HepG2 (cell line): Measurements from ENCODE around the gene TSPAN17. TPM values are rescaled to one million over a fixed set of nuclear protein-coding genes. Genes with fewer than 3 reads are reported as not detected.

Source experiments
- ATAC-seq: fragments of 200-7000 bp; cut with Tn5 transposase; 3 replicates; pipeline ENCODE4 v1.9.1; 2020; ENCODE audit warnings: mild to moderate bottlenecking, moderate library complexity
- BruUV-seq: library from RNA; stranded (reverse); fragments of 400-500 nt; replicated peaks from 2 replicates; lab custom pipeline; 2021; lab: Mats Ljungman, UMichigan
- CTCF ChIA-PET: fragments of 300-600 bp; formaldehyde crosslinking; extraction: SDS; loops from one replicate; lab custom pipeline; 2021; ENCODE audit warnings: low total read pairs, inconsistent platforms, low intra/inter-chr PET ratio; lab: Yijun Ruan, JAX
- POLR2A ChIA-PET: fragments of 350-600 bp; sonication (Branson Sonifier 250); formaldehyde crosslinking; loops from one replicate; lab custom pipeline; 2020; ENCODE audit warnings: antibody characterized with exemption, inconsistent platforms; lab: Yijun Ruan, JAX
- DNase-seq: peaks from one replicate; pipeline ENCODE4 v3.0.0-alpha.2; 2015; ENCODE audit warnings: low spot score
- FAIRE-seq: peaks from 3 replicates; lab custom pipeline; 2011; peaks lifted over from hg19 to GRCh38; lab: Jason Lieb, UNC
- H2AFZ ChIP-seq: one replicate; pipeline ENCODE4 v1.6.1; 2011; ENCODE audit warnings: low read length, inconsistent platforms
- H3K27ac ChIP-seq: fragments of 300-600 bp; 3 replicates; pipeline ENCODE4 v1.8.0; 2011; ENCODE audit warnings: mixed run types, mild to moderate bottlenecking, mixed read lengths, low read length, inconsistent platforms; ENCODE audit not compliant: insufficient read depth; ENCODE audit errors: extremely low read length
- H3K27me3 ChIP-seq, 2 experiments: fragments of 200-600 bp in 1 of 2; 2 replicates in 1 of 2; 3 replicates in 1 of 2; pipeline versions ENCODE4 v1.6.0 to v1.8.0; 2011; ENCODE audit warnings: low read length in 2 of 2, mild to moderate bottlenecking in 2 of 2, moderate library complexity in 2 of 2, inconsistent platforms in 1 of 2; ENCODE audit not compliant: insufficient read depth in 2 of 2, control insufficient read depth in 1 of 2
- H3K36me3 ChIP-seq, 2 experiments: fragments of 200-600 bp in 1 of 2; replicated peaks in 1 of 2; 2 replicates in 1 of 2; 3 replicates in 1 of 2; pipeline versions ENCODE4 v1.5.1 to v1.8.0; 2011; ENCODE audit warnings: low read length in 2 of 2, inconsistent platforms in 1 of 2; ENCODE audit not compliant: insufficient read depth in 2 of 2, control insufficient read depth in 1 of 2
- H3K4me1 ChIP-seq: 2 replicates; pipeline ENCODE4 v1.5.1; 2012; ENCODE audit warnings: low read length, inconsistent platforms; ENCODE audit not compliant: insufficient read depth
- H3K4me2 ChIP-seq: 2 replicates; pipeline ENCODE4 v1.6.0; 2011; ENCODE audit warnings: low read depth, low read length, inconsistent platforms
- H3K4me3 ChIP-seq, 3 experiments: fragments of 200-600 bp in 1 of 3; sonication (generic), shearing (Covaris generic) in 1 of 3; replicated peaks in 1 of 3; 2 replicates each; pipeline ENCODE4 v1.5.1; 2011 to 2016; ENCODE audit warnings: low read length in 3 of 3, inconsistent platforms in 2 of 3, low read depth in 2 of 3, mild to moderate bottlenecking in 2 of 3, control low read depth in 1 of 3, mixed read lengths in 1 of 3; ENCODE audit not compliant: insufficient read depth in 1 of 3
- H3K79me2 ChIP-seq: one replicate; pipeline ENCODE4 v1.6.1; 2011; ENCODE audit warnings: low read length, inconsistent platforms; ENCODE audit not compliant: insufficient read depth
- H3K9ac ChIP-seq: 2 replicates; pipeline ENCODE4 v1.6.0; 2011; ENCODE audit warnings: mild to moderate bottlenecking, low read depth, low read length, inconsistent platforms; ENCODE audit not compliant: insufficient read depth
- H3K9me3 ChIP-seq: 2 replicates; pipeline ENCODE4 v1.5.1; 2012; ENCODE audit warnings: mild to moderate bottlenecking, low read length
- H4K20me1 ChIP-seq: 2 replicates; pipeline ENCODE4 v1.6.0; 2011; ENCODE audit warnings: inconsistent platforms, mild to moderate bottlenecking, low read length, moderate library complexity; ENCODE audit not compliant: insufficient read depth
- ARNTL ChIP-seq: sonication (generic); formaldehyde crosslinking; IDR thresholded peaks from 2 replicates; pipeline ENCODE4 v1.4.0; 2020; ENCODE audit warnings: mild to moderate bottlenecking, missing genetic modification reagents
- ASH2L ChIP-seq: fragments of 300-600, 200-600 bp; sonication (generic); IDR thresholded peaks from 2 replicates; pipeline ENCODE4 v1.7.0; 2017; ENCODE audit warnings: low read depth, mild to moderate bottlenecking, moderate library complexity, mixed read lengths, low read length; ENCODE audit not compliant: insufficient read length
- FOXP1 ChIP-seq, 2 experiments: fragments of 450-650 bp in 1 of 2; IDR thresholded peaks; 2 replicates each; pipeline ENCODE4 v1.6.1; 2017 to 2018; ENCODE audit warnings: antibody characterized with exemption in 1 of 2
- HES4 ChIP-seq: sonication (generic); formaldehyde crosslinking; IDR thresholded peaks from 2 replicates; pipeline ENCODE4 v1.9.0; 2021; ENCODE audit warnings: mild to moderate bottlenecking, missing genetic modification reagents, borderline replicate concordance
- NFIB ChIP-seq: sonication (generic); formaldehyde crosslinking; IDR thresholded peaks from 2 replicates; pipeline ENCODE4 v1.9.0; 2021; ENCODE audit warnings: missing genetic modification reagents, mild to moderate bottlenecking, borderline replicate concordance
- NONO ChIP-seq, 2 experiments: fragments of 450-650 bp in 1 of 2; sonication (generic) in 1 of 2; formaldehyde crosslinking in 1 of 2; IDR thresholded peaks in 1 of 2; conservative IDR thresholded peaks in 1 of 2; 2 replicates each; pipeline versions ENCODE4 v1.6.1 to v1.8.0; 2017 to 2022; ENCODE audit warnings: mild to moderate bottlenecking in 1 of 2, missing genetic modification reagents in 1 of 2, moderate library complexity in 1 of 2
- RNF2 ChIP-seq: fragments of 450-650 bp; conservative IDR thresholded peaks from 2 replicates; pipeline ENCODE4 v1.6.1; 2016; ENCODE audit warnings: low read depth
- ZBTB1 ChIP-seq: sonication (generic); formaldehyde crosslinking; IDR thresholded peaks from 2 replicates; pipeline ENCODE4 v1.4.0; 2020; ENCODE audit warnings: missing genetic modification reagents, borderline replicate concordance
- ZNF781 ChIP-seq: sonication (generic); formaldehyde crosslinking; IDR thresholded peaks from 2 replicates; pipeline ENCODE4 v1.5.1; 2020; ENCODE audit warnings: borderline replicate concordance, mild to moderate bottlenecking, missing genetic modification reagents; ENCODE audit errors: not compliant biosample characterization
- ZSCAN31 ChIP-seq: sonication (generic); formaldehyde crosslinking; IDR thresholded peaks from 2 replicates; pipeline ENCODE4 v1.5.0; 2020; ENCODE audit warnings: low read depth, mild to moderate bottlenecking, missing genetic modification reagents
- WGBS: methylation state at CpG from one replicate; pipeline ENCODE4 v1.1.6; 2017; ENCODE audit warnings: low lambda C conversion rate; 5-methylcytosine and 5-hydroxymethylcytosine counted together
- in situ Hi-C: cut with HindIII; loops from 2 replicates; pipeline ENCODE4 v1.10.0; 2017; ENCODE audit warnings: low pct_unique_long_range_greater_than_20kb; ENCODE audit not compliant: extremely low pct_ligation_motif_present
- intact Hi-C: fragments of 100-400 bp; cut with micrococcal nuclease; formaldehyde crosslinking; loops from one replicate; pipeline ENCODE4 v1.10.0; 2022; ENCODE audit not compliant: unreplicated experiment
- polyA plus RNA-seq, 8 experiments: library from polyadenylated mRNA; depleted of rRNA in 3 of 8; stranded (reverse) in 7 of 8; unstranded in 1 of 8; fragments of >200 nt; fragmentation: Illumina TruSeq in 4 of 8; extraction: Trizol in 4 of 8; gene quantifications; 2 replicates each; pipeline versions ENCODE4 v1.2.1 to v1.2.3, GENCODE V29; 2011 to 2016; ENCODE audit warnings: low read depth in 4 of 8, missing spikeins in 1 of 8, mixed read lengths in 1 of 8; ENCODE audit not compliant: insufficient read depth in 1 of 8
- total RNA-seq, 5 experiments: library from RNA; depleted of rRNA; stranded (reverse); fragments of >200 nt; fragmentation: Illumina TruSeq; extraction: Trizol; gene quantifications; 2 replicates each; pipeline ENCODE4 v1.2.3, GENCODE V29; 2016; ENCODE audit warnings: low read depth in 1 of 5
- TF ChIP-seq, protein P1 (sequence below): sonication (generic); formaldehyde crosslinking; IDR thresholded peaks from 2 replicates; pipeline ENCODE4 v1.4.0; 2020; ENCODE audit warnings: mild to moderate bottlenecking, missing genetic modification reagents
- TF ChIP-seq, protein P2 (sequence below): sonication (generic); formaldehyde crosslinking; IDR thresholded peaks from 2 replicates; pipeline ENCODE4 v1.8.1; 2023; ENCODE audit warnings: missing genetic modification reagents, inconsistent platforms, borderline replicate concordance
- TF ChIP-seq, protein P3 (sequence below): sonication (generic); formaldehyde crosslinking; IDR thresholded peaks from 2 replicates; pipeline ENCODE4 v1.4.0; 2020; ENCODE audit warnings: missing genetic modification reagents

Gene TSPAN17
- total and polyA plus RNA-seq, 2 of the 13 experiments (the other 11 are each of a cell fraction or from before 2014, with no cell fraction given), result 11.5 to 15.0 TPM

DNA sequence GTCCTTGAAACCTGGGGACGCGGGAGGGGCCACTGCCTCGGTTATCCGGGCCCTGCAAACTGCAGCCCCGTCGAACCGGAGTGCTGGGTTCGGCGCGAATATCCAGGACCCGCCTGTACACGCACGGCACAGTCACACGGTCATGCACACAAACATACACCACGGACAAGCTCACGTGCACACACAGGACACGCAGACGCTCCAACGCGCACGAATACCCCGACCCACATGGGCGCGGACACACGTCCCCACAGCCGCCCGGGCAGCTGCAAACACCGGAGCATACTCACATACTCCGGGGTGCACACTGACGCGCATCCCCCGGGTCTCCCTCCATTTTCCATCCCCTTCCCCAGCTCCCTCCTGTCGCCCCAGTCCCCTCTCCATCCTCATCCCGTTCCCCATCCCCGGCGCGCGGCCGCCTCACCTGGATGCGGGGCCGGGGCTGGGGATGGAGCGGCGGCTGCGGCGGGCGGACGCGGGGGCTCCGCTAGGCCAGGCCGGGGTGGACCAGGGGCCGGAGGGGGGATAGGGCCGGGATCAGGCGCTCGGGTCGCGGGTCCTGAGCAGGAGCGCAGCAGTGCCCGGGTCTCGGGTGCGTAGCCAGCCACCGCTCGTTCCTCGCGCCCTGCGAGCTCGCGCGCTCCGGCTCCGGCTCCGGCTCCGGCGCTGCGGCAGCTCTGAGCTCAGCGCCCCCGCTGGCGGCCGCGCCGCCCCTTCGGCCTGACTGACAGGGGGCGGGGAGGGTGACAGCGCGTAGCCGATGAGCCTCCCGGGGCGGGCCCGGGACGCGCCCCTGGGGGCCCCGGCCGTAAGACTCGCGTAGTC, 17.2 kb upstream of the TSPAN17 start, which contains the start of the genes EIF4E1B and SNCB (continued):
- TF ChIP-seq, protein P1, sequence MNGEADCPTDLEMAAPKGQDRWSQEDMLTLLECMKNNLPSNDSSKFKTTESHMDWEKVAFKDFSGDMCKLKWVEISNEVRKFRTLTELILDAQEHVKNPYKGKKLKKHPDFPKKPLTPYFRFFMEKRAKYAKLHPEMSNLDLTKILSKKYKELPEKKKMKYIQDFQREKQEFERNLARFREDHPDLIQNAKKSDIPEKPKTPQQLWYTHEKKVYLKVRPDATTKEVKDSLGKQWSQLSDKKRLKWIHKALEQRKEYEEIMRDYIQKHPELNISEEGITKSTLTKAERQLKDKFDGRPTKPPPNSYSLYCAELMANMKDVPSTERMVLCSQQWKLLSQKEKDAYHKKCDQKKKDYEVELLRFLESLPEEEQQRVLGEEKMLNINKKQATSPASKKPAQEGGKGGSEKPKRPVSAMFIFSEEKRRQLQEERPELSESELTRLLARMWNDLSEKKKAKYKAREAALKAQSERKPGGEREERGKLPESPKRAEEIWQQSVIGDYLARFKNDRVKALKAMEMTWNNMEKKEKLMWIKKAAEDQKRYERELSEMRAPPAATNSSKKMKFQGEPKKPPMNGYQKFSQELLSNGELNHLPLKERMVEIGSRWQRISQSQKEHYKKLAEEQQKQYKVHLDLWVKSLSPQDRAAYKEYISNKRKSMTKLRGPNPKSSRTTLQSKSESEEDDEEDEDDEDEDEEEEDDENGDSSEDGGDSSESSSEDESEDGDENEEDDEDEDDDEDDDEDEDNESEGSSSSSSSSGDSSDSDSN, result peak; percentile 64; the same call in 1 of the 2 replicates
- TF ChIP-seq, protein P2, sequence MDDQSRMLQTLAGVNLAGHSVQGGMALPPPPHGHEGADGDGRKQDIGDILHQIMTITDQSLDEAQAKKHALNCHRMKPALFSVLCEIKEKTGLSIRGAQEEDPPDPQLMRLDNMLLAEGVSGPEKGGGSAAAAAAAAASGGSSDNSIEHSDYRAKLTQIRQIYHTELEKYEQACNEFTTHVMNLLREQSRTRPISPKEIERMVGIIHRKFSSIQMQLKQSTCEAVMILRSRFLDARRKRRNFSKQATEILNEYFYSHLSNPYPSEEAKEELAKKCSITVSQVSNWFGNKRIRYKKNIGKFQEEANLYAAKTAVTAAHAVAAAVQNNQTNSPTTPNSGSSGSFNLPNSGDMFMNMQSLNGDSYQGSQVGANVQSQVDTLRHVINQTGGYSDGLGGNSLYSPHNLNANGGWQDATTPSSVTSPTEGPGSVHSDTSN (CRISPR knock-in tag), result no peak
- TF ChIP-seq ASH2L, result no peak

DNA sequence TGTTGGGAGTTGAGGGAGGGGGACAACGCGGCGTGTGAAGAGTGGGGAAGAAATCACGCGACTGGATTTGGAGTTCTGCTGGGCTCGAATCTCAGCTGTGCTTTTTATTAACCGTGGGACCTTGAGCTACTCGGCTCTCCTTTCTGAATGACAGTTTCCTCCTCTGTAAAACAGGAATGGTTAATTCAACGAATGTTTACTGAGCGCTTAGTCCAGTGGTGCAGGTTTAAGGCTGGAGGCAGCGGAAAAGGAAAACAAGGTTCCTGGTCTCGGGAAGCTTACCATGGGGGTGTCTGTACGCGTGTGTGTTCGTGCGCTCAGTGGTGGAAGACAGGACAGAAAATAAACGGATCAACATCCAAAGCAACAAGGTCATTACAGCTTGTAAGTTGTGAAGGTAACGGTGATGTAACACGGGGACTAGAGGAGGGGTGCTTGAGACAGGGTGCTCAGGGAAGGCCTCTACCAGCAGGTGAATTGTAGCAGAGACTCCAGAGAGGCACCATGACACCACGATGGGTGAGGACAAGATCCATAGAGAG, 16.5 kb upstream of the TSPAN17 start:
- peaks cover 26% of the 10 kb centered on the region for H3K4me1 ChIP-seq
- H3K9me3 ChIP-seq, result no peaks in the 10 kb centered on the region
- in situ Hi-C loops (no loop called here), intact Hi-C loops (no loop called here)
- H4K20me1 ChIP-seq, result no peaks in the 10 kb centered on the region
- FAIRE-seq (no peak), DNase-seq (no peak), ATAC-seq (peak; percentile 32)
- ChIA-PET POLR2A (no interaction called here), CTCF (no interaction called here)
- no peak overlapping the region for H3K9ac ChIP-seq
- H3K4me2 ChIP-seq, result peak overlapping the region; percentile 84
- WGBS, result 2% methylated on average over 20 of the region's 20 CpGs
- no TSS peak for BruUV-seq
- H3K27me3 ChIP-seq, result peaks cover 15 to 82% of the 10 kb centered on the region in 2 experiments; a peak in 4 of 5 replicates
- H3K36me3 ChIP-seq, result no peaks in the 10 kb centered on the region
- no peaks in the 10 kb centered on the region for H3K79me2 ChIP-seq
- no peak overlapping the region for H3K27ac ChIP-seq
- peak overlapping the region; percentile 5 to 62 (median 56) for H3K4me3 ChIP-seq
- no peak overlapping the region for H2AFZ ChIP-seq
- TF ChIP-seq ARNTL (CRISPR knock-in tag) (no peak), RNF2 (0 out of 2 replicates have a peak, but pooled peaks have one; percentile 2), HES4 (CRISPR knock-in tag) (no peak), NFIB (CRISPR knock-in tag) (no peak), ZSCAN31 (CRISPR knock-in tag) (0 out of 2 replicates have a peak, but pooled peaks have one; percentile 34), ZBTB1 (CRISPR knock-in tag) (no peak), FOXP1 (IDR thresholded peaks at IDR 0.05) (no peak), FOXP1 (CRISPR knock-in tag; IDR thresholded peaks at IDR 0.05) (no peak), NONO (IDR thresholded peaks at IDR 0.05) (no peak), NONO (CRISPR knock-in tag; conservative IDR thresholded peaks at IDR 0.05) (no peak), ZNF781 (CRISPR knock-in tag) (no peak)
- TF ChIP-seq, protein P3, sequence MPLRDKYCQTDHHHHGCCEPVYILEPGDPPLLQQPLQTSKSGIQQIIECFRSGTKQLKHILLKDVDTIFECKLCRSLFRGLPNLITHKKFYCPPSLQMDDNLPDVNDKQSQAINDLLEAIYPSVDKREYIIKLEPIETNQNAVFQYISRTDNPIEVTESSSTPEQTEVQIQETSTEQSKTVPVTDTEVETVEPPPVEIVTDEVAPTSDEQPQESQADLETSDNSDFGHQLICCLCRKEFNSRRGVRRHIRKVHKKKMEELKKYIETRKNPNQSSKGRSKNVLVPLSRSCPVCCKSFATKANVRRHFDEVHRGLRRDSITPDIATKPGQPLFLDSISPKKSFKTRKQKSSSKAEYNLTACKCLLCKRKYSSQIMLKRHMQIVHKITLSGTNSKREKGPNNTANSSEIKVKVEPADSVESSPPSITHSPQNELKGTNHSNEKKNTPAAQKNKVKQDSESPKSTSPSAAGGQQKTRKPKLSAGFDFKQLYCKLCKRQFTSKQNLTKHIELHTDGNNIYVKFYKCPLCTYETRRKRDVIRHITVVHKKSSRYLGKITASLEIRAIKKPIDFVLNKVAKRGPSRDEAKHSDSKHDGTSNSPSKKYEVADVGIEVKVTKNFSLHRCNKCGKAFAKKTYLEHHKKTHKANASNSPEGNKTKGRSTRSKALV, result peak; percentile 52; the same call in 1 of the 2 replicates
